LNCAP (cell line): ENCODE measurements around the gene TMEM178B.

ENCODE experiments used
- TF ChIP-seq, protein P1 (sequence below): fragments of 450-650 bp; IDR thresholded peaks from 2 replicates; pipeline ENCODE4 v1.5.1; 2017; ENCODE audit warnings: mild to moderate bottlenecking

TMEM178B gene

DNA sequence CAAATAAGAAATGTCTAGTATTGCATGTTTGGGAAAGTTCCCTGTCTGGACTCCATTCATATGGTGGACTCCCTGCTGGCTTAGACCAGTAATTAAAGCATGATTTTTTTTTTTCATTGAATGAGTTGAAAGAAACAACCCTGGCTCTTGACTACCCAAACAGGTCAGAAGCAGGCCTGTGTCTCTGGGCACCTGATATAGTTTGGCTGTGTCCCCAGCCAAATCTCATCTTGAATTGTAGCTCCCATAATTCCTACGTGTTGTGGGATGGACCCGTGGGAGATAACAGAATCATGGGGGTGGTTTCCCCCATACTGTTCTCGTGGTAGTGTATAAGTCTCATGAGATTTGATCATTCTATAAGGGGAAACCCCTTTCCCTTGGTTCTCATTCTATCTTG is 206.2 kb downstream of the TMEM178B start:
- TF ChIP-seq, protein P1, sequence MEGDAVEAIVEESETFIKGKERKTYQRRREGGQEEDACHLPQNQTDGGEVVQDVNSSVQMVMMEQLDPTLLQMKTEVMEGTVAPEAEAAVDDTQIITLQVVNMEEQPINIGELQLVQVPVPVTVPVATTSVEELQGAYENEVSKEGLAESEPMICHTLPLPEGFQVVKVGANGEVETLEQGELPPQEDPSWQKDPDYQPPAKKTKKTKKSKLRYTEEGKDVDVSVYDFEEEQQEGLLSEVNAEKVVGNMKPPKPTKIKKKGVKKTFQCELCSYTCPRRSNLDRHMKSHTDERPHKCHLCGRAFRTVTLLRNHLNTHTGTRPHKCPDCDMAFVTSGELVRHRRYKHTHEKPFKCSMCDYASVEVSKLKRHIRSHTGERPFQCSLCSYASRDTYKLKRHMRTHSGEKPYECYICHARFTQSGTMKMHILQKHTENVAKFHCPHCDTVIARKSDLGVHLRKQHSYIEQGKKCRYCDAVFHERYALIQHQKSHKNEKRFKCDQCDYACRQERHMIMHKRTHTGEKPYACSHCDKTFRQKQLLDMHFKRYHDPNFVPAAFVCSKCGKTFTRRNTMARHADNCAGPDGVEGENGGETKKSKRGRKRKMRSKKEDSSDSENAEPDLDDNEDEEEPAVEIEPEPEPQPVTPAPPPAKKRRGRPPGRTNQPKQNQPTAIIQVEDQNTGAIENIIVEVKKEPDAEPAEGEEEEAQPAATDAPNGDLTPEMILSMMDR: no peak

DNA sequence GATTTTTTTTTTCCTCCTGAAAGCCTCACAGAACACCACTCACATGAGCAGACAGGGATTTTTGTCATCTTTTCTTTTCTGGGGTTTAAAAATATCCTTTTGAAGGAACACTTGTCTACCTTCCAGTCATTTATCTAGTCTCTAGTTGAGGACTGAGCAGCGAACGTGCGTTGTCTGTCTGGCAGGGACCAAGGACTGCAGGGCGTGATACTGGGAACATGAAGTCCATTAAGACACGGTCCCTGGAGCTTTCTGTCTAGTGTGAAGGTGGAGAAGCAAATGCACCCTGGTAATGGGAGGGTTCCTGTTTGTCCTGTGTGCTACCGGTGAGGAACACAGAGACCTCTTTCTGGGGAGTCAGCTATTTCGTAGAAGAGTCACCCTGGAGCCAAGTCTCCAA is 207.4 kb downstream of the TMEM178B start:
- TF ChIP-seq, protein P1: no peak

DNA sequence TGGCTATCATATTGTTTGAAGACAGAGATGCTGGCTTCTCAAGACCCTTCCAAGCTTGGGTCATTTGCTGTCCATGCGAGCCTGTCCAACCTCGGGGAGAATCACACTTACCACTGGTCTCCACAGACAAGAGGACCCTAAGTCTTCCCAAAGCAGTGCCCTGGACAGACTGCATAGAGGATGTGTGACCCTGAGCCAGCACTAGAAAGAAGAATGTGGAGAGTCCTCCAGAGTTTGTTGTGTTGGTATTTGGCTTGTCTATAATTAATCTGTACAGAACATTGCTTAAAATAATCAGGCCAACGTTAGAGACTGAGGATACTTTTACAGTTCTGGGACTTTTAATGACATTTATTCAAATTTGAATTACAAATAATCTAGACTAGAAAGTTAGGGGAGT is 212.7 kb downstream of the TMEM178B start:
- TF ChIP-seq, protein P1: no peak

DNA sequence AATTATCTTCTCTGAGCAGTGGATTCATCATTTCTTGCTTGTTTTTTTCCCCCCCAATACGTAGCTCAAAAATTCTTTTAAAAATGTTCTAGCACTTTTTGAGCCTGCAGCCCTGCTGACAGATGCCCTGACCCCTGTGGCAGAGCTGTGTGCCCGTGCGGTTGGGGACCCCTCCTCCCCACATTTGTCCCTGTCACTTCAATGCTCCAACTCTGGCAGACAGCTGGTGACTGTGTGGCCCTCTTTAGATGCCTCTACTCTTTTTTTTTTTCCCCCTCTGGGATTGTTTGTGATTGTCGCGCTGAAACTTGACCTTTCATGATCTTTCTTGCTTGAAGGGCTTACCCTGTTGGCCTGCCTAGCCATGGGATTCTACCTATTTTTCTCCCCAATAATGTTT is 214.1 kb downstream of the TMEM178B start:
- TF ChIP-seq, protein P1: no peak

DNA sequence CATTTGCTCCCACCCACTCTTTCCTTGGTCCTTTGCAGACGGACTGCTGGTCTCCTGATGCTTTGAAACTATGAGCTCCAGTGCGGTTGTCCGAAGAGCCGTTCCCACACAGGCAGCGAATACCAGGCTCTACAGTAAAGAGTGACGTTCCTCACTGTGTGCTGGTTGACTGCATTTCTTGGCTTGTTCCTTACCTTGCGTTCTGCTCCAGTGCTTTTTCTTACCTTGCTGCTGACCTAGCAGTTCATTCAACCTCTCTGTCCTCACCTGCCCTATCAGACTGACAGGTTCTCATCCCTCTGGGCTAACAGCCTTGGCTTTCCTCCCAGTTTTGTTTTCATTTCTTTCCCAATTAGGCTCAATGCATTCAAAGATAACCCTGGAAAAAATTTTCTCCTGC is 214.8 kb downstream of the TMEM178B start:
- TF ChIP-seq, protein P1: no peak

DNA sequence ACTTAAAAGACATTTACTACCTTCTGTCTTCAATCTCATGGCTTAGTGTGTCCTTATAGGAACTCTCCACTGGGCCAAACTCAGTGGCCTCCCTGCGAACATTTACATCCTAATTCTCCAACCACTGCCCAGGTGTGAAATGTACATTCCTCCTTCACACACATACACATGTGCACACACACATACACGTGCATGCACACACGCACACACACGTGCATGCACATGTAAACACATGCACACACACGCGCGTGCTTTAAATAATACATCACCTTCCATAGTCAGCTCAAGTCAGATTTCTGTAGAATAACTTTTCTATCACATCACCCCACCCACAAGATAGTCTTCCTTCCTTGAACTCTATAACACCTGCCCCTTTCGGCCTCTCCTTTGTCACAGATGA is 216.5 kb downstream of the TMEM178B start:
- TF ChIP-seq, protein P1: no peak

DNA sequence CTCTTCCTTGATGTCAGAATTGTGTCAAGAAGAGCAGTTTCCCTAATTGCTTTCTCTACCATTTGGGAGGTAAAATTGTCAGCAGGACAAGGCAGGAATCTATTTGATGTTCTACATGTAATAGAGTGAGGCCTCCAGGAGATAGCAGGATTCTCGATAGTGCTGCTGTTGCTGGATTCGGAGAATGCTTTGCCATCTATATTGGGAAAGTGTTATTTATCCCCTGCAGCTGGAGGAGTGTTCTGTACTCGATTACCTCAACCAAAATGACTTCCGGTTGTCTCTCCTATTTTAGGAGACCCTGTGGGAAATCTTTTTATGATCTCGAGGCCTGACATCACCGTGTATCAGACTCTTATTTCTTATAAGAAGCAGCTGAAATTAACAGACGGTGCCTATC is 217.1 kb downstream of the TMEM178B start:
- TF ChIP-seq, protein P1: no peak

DNA sequence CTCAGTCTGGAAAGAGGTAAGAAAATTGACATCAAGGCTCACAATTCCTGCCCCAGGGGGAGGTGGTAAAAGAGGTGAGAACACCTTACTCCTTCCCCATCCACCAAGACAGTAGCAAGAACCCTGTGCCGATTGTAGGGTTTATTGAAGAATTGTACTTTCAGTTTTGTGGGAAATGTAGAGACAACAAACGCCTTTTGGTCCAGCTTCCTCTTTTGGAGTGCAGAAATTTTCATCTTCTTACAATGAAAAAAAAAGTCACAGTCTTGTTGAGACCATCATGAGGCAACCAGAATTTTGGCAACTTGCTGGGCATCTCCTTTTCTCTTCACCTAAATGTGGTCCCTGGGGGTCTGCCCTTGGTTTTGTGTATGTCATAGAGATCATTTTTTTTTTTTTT is 217.7 kb downstream of the TMEM178B start:
- TF ChIP-seq, protein P1: no peak
